NOMO-1 (cell line): ENCODE results near the gene NPC1.
"Not testable (repeated sequence)": the region's sequence is repeated elsewhere in the genome, so short reads cannot be mapped to it uniquely, and the experiment has no call there.

ENCODE experiments used
- DNase-seq, 2 experiments: peaks; one replicate each; lab custom pipeline; 2025; ENCODE audit not compliant: unreplicated experiment in 2 of 2; lab: John Stamatoyannopoulos, UW

Gene NPC1

DNA sequence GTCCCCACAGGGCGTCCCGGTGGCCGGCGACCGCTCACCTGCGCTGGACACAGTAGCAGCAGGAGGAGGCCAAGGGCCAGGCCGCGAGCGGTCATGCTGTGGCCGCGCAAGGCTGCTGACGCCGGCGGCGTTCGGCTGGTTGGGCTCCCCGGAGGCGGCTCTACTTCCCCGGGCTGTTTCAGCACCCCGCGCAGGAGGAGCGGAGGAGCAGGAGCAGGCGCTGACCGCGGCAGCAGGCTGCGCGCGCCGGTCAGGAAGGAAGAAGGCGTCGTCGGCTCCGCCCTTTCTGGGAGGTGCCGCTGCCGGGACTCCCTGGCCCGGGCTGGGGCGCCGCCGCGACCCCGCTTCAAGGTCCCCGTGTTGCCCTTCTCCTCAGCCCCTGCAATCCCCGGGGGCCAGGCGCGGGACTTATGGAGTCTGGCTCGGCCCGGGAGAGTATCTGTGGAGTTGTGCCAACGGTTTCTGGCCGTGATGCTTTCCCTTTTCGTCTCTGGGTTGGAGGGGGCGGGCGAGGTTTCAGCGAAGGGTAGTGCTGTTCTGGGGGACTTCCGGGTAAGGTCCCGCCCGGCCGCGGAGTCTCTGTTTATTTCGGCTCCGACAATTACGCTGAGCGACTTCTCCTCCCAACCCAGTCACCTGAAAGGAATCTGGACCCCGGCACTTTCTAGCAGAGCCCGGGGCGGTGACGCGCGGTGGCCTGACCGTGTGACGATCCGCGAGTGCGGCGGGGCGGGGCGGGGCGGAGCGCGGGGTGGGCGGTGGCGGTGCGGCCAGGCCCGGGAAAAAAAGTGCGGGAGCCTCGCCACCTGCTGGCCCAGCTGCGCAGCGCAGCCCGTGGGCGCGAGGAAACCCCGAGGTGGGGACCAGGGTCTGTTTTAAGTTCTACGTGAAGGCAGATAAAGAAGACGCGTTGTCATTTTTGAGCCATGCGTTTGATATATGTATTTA, at the start of gene NPC1:
TSS of gene NPC1 (minus strand) at position 258 of the 948 bp plus-strand sequence. CDS start at position 95, 163 bp downstream.
- peak; percentile 86 to 92 for DNase-seq

DNA sequence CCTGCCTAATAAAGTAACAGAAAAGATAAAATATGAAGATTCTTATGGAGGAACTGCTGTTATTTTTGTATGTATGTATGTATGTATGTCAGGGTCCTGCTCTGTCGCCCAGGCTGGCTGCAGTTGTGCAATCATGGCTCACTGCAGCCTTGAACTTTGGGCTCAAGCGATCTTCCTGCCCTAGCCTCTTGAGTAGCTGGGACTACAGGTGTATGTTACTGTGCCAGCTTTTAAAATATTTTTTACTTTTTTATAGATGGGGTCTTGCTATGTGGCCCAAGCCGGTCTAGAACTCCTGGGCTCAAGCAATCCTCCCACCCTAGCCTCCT, 49.7 kb upstream of the NPC1 start:
- DNase-seq = no peak

DNA sequence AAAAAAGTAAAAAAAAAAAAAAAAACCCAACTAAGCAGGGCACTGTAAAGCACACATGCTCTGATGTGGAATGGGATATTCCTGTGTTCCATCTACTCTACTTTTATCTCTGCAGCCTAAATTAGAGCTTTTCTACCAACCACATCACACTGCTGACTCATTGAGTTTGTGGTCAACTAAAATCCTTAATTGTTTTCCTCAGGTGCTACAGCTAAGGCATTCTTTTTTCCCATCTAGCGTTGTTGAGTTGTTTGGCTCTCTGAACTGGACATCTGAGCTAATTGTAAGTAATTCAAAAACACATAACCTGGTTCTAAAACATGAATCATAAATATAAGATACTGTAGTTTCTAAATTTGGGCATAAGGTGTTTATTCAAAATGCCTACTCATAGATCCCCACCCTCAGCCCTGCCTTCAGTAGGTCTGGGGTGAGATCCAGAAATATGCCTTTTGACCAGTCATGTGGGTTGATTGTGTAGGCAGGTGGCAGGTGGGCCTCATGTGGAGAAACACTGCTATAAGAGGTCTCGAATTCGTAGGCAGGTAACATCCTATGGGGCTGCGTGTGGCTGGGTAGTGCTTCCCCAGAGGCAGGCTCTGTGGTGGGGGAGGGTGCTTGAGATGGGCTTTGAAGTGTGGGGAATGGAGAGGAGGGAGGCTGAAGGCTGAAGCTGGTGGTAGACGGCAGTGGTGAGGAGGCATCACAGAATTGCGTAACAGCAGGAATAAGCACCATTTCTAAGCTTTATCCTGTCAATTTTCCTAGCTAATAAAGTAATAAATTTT, 49.2 kb upstream of the NPC1 start:
- DNase-seq = no peak

DNA sequence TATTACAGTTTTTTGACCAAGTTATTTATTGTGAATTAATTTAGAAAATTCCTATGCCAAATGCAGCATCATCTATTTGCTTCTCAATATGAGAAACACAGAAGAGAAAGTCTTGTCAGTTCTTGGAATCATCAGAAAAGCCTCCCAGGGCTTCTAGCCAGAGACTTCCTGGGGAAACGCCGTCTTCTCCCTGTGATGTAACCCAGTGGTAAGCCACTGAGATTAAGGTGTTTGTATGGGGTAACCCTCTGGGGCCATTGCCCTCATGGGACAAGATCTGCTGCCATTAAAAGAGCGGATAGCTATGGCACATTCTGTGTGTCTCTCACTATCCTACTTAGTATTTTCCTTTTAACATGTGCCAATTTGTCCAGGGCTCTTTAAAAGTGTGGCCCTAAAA, 48.4 kb upstream of the NPC1 start:
- no peak for DNase-seq

DNA sequence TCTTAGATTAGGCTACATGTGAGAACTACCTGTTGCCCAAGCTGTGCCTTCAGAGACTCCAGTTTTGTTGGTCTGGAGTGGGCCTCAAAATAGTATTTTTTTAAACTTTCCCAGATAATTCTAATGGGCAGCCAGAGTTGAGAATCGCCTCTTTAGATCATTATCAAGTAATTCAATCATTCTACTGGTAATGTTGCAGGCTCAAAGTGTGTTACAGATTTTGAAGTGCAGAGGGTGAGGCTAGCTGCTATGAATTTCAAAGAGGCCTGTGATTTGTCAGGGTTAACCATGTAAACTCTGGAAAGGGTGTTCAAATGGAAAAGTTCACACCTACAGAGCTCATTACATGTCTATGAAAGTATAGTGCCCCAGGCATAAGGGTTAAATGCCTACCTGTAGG, 46.3 kb upstream of the NPC1 start:
- no peak for DNase-seq

DNA sequence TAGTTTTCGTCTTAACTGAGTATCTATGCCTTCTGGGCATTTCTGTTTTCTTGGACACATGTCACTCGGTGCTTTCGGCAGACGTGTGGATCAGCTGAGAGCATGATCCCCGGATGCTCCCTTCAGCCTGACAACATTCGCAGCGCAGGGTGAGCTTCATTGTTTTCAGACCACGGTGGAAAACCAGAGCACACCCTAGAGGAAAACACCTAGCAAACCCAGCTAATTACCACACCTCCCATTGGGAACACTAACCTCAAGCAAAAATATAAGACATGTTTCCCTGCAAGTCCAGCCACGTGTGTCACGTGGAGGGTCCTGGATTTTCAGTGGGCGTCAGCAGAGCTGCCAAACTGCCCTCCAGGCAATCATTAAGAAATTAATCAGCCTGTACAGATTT, 45.4 kb upstream of the NPC1 start:
- DNase-seq = no peak

DNA sequence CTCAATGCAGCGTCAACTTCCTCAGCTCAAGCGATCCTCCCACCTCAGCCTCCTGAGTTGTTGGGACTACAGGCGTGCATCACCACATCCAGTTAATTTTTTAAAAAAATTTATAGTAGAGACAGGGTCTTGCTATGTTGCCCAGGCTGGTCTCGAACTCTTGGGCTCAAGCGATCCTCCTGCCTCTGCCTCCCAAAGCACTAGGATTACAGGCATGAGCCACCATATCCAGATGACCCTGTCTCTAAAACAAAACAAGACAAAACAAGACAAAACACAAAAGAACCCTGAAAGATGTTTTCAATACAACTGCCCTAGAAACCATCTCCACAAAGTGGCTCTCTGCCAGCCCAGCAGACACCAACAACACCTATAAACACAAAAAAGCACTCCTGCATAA, 45.0 kb upstream of the NPC1 start:
- no peak for DNase-seq

DNA sequence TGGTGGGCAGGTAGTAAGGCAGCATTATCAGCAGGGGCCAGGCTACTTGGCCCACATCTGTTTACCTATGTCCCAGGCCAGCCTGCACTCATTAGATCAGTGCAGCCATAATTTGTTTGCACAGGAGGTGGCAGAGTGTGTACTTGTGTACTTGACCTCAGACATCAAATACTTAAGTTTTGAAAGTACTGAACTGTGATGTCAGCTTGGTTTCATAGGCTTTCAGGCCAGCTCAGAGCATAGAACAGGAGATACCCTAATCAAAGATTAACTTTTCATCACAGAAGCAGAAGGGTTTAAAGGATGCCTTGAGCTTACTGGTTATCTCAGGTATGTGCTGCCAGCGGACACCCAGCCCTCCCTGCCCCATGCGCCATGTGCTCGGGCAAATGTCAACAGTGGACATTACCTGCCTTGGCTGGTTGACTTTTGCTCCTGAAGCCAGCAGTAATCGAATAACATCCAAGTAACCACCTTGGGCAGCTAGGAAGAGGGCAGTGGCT, 43.2 kb upstream of the NPC1 start:
- no peak for DNase-seq

DNA sequence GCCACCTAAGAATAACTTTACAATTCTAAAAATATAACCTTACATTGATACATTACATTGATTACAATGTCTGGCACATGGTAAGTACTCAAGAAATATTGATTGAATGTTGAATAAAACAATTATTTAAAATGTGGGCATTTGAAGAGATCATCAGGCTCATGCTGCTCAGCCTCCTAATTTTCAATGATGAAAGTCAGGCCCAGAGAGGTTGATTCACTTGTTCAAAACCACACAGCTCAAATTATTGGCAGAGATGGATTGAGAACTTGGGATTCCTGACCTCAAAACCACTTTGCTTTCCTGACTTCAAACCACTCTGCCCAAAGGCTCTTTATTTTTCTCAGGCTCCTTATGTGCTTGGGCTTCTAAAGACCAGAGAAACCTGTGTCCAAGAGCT, 41.7 kb upstream of the NPC1 start:
- DNase-seq = no peak

DNA sequence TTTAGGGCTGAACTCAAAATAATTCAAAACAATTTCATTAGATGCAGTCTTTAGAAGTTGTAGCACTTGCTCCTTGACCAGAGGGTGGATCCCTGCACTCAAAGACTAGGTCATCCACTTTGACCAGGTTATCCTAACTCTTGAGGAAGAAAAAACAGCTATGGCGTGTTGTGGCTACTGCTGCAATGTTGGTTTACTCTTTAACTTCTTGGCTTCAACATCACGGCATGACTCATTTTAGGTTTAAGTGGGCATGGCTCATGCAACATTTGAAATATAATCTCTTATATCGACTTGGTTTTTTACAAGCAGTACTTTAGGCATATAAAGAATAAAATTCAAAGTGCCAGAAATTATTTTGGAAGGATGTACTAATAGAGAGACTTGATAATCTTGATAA, 41.0 kb upstream of the NPC1 start:
- DNase-seq = no peak

DNA sequence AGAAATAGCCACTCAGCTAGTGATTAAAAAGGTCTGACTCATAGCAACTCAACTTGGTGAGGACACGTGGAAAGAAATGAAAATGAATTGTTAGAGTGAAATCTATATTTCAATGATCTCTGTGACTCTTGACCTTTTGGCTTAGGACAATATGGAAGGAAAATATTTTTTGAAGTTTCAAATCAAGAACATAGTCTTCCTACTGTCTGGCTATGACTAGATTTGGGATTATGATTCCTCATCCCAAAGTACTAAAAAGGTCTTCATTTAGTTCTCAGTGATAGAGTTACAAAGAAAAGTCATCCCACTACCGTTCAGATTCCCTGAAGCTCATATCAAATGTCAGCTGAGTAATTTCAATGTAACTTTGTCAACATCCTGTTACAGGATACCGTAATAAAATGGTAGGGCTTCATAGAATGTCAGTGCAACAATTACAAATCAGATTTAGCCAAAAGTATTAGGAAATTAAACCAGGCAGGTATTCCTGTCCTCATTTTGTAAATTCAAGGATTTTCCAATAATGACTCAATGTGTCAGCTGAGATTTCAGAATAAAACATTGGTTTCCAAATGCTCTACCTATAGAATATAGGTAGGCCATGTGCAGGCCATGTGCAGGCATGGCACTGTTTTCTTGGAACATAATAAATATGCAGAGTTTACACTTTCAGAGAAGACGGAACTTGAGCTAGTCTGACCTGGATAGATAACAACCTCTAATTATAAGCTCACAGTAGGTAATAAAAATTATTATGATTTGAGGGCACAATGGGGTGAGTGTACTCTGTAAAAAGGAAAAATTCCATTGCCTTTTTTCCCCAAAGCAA, 40.4 kb upstream of the NPC1 start:
- no peak for DNase-seq

DNA sequence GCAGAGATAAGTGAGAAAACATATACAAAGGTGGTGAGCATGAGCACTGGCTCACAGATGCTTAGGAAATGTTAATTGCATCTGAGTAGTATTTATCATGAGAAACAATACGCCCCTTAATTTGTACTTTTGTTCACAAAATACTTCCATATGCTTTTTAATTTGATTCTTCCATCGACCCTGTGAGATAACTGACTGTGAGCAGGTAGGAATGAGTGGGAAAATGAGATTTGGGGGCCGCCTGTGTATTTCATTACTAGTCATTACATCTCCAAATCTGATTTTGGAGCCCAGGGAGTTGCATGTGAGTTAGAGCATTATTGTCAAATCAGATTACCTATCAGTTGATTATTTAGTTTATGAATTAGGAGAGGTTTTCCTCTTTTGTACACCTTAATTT, 36.7 kb upstream of the NPC1 start:
- no peak for DNase-seq

DNA sequence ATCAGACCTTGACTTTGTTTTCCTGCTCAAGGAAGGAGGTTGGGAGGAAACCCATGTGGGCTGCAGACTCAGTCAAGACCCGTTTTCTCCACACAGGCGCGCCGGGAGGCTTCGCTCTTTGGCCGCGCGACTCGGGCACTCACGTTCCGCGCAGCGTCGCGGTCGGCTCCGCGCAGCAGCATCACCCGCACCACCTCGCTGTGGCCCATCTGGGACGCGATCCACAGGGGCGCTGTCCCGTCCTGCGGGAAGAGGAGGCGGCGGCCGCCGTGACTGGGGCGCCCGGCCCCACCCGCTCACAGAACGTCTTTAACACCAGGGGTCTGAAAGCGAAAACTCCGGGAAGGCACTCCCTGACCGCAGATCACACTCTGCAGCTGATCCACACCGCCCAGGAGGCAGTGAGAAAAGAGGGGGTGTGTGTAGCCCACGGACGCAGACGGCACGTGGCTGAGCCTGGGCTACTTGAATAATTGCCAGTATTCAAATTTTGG, 33.1 kb upstream of the NPC1 start:
- peak in 1 of 2 experiments; percentile 36 for DNase-seq

DNA sequence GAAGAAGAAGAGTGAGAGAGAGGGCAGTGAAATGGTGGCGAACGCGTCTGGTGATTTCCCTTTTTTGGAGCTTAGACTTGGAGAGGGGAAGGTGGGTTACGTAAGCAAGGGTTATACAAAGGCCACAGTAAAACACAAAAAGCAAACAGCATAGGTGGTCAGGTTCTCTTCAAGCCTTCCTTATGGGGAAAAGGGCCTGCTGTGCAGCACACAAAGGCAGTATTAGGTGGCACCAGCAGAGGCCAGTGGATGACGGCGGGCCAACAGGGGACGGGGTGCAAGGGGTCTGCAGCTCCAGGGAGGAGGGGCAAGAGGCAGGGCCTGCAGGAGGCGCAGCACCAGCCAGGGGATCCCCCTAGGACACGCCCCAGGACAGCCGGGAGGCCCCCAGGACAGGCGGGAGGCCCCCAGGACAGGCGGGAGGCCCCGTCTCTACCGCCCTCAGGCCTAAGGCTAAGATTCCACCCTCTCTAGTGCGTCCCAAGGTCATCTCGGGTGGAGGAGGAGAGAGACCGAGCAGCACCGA, 32.6 kb upstream of the NPC1 start:
- peak; percentile 65 to 83 for DNase-seq

DNA sequence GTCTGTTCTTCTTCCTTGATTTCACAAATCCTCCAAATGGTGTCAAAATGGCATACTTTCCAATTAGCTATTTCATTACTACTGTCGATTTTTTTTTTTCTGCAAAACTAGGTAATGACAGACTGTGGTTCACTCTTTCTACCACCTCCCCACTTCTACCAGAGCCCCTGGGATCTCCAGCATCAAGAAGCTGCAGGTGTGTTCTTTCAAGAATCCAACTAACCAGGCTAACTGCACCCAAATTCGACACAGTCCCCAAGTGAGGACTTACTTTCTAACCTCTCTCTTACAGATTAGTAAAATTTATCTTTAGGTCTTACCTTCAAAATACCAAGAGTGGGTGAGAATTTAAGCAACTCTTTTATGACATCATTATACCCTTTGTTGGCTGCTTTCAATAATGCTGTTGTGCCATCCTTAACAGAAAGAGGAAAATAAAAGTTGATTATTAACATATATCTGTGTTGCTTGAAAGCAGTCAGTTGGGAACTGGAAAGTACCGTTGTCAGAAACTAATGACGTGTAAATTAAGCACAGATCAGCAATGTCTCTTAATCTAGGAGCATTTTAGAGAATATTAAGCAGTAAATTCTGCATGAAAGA, 31.2 kb upstream of the NPC1 start:
- no peak for DNase-seq

DNA sequence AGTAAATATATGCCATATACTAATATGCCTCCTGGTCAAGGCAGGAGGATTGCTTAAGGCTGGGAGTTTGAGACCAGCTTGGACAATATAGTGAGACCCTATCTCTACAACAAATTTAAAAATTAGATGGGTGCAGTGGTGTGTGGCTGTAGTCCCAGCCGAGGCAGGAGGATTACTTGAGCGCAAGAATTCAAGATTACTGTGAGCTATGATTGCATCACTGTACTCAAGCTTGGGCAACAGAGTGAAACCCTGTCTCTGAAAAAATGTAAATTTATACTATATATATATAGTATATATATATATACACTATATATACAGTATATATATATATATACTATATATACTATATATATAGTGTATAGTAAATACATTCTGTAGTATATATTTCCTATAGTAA, 30.0 kb upstream of the NPC1 start:
- peak; percentile 25 to 27 for DNase-seq

DNA sequence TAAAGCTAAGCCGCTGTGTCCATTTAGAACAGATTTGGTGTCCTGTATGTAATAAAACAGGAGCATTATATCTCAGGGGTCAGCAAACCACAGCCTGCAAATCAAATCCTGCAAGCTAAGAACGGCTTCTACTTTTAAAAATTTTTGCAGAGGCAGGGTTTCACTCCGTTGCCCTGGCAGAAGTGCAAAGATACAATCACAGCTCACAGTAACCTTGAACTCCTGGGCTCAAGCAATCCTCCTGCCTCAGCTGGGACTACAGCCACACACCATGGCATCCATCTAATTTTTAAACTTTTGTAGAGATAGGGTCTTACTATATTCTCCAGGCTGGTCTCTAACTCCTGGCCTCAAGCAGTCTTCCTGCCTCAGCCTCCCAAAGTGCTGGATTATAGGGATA, 28.6 kb upstream of the NPC1 start:
- DNase-seq = no peak

DNA sequence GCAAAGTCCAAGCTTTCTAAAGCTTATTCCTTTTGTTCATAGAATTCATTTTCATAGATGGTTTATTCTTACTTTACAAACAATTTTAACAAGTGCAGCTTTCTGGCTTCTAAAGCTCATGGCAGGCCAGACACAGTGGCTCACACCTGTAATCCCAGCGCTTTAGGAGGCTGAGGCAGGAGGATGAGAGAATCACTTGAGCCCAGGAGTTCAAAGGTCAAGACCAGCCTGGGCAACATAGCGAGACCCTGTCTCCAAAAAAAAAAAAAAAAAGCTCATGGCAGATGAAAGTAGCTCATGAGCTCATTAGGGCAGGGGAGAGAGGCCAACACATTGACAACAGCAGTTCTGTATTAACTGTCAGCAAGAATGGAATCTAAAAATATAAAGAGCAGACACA, 28.1 kb upstream of the NPC1 start:
- DNase-seq = no peak

DNA sequence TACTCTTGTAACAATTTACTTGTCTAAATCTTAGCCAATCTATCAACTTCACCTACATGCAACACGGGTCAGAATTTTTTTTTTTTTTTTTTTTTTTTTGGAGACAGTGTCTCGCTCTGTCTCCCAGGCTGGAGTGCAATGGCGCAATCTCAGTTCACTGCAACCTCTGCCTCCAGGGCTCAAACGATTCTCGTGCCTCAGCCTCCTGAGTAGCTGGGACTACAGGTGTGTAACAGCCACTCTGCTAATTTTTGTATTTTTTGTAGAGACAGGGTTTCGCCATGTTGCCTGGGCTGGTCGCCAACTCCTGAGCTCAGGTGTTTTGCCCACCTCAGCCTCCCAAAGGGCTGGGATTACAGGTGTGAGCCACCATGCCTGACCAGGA, 26.8 kb upstream of the NPC1 start:
- not testable (repeated sequence) for DNase-seq

DNA sequence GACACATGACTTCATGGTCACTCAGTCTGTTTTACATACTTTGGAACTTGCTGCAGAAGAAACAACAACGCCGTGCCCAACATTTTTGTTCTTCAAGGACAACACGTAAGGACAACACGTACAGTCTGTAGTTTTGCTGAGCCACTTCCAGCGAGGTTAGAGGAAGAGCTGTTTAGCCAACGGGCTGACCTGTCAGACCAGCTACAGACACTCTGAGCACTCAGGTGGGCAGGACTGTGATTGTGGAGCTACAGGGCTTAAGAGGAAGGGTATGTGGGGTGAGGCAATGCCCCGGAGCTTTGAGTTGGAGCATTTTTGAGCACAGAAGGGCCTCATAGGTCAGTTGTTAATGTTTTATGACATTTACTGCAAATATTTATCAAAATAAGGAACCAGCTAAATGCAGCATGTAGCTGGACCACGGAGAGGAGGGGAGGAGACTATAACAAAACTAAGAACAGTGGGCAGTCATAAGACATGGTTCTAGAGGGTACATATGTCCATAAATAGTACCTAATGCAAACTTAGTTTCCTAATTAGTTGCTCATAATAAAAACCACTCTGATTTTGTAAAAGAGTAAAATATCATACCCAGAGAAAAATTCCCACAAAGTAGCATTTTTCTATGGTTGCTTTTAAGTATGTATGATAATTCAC, 26.3 kb upstream of the NPC1 start:
- peak in 1 of 2 experiments; percentile 18 for DNase-seq
